Gastrocnemius medialis (tissue), 4 donors: Measurements from ENCODE around the gene MYO15A. TPM values are rescaled to one million over a fixed set of nuclear protein-coding genes. Genes with fewer than 3 reads are reported as not detected.

Source experiments
- ATAC-seq, 2 donors: fragments of 150-250 bp; one replicate each; pipeline ENCODE4 v1.9.1; 2016
- DNase-seq, 2 donors: peaks; one replicate each; pipeline ENCODE4 v3.0.0-alpha.2; 2019
- H3K27ac ChIP-seq, 4 donors: fragments of 200-600 bp; sonication (generic); 1 replicate in 1 of 4; 2 replicates in 3 of 4; pipeline ENCODE4 v1.5.1; 2016 to 2018; ENCODE audit warnings: mild to moderate bottlenecking in 2 of 4, moderate library complexity in 1 of 4
- H3K27me3 ChIP-seq, 3 donors: fragments of 200-600 bp; sonication (generic) in 2 of 3; 1 replicate in 1 of 3; 2 replicates in 2 of 3; pipeline versions ENCODE4 v1.5.1 to v1.6.0; 2016 to 2019; ENCODE audit warnings: mild to moderate bottlenecking in 1 of 3, moderate library complexity in 1 of 3
- H3K36me3 ChIP-seq, 2 donors: fragments of 200-600 bp; sonication (generic) in 1 of 2; one replicate each; pipeline ENCODE4 v1.5.1; 2017 to 2018
- H3K4me1 ChIP-seq, 2 donors: fragments of 200-600 bp; sonication (generic) in 1 of 2; one replicate each; pipeline ENCODE4 v1.5.1; 2016 to 2017; ENCODE audit warnings: mild to moderate bottlenecking in 2 of 2
- H3K4me3 ChIP-seq, 4 donors: fragments of 200-600 bp; sonication (generic) in 3 of 4; 1 replicate in 1 of 4; 2 replicates in 3 of 4; pipeline ENCODE4 v1.5.1; 2016 to 2019; ENCODE audit warnings: mild to moderate bottlenecking in 2 of 4
- H3K9me3 ChIP-seq, 3 donors: fragments of 200-600 bp; sonication (generic) in 2 of 3; 1 replicate in 1 of 3; 2 replicates in 2 of 3; pipeline ENCODE4 v1.5.1; 2016 to 2019
- CTCF ChIP-seq, 5 experiments: fragments of 450-650 bp in 3 of 5; fragments of 200-600 bp in 2 of 5; sonication (generic) in 2 of 5; IDR thresholded peaks in 4 of 5; conservative IDR thresholded peaks in 1 of 5; 1 replicate in 4 of 5; 2 replicates in 1 of 5; pipeline ENCODE4 v1.5.1; 2016 to 2019; ENCODE audit warnings: antibody characterized with exemption in 5 of 5, mild to moderate bottlenecking in 3 of 5, moderate library complexity in 3 of 5
- POLR2A ChIP-seq, 2 donors: fragments of 450-650 bp; IDR thresholded peaks; one replicate each; pipeline ENCODE4 v1.6.1; 2017; ENCODE audit warnings: antibody characterized with exemption in 2 of 2, mild to moderate bottlenecking in 2 of 2, moderate library complexity in 2 of 2
- in situ Hi-C, 4 donors: fragments of 200-750 bp; cut with MboI; loops; one replicate each; pipeline versions ENCODE4 v1.15.0 to v1.8.0; 2017; ENCODE audit warnings: low sequenced_read_pairs in 4 of 4
- intact Hi-C: fragments of 100-400 bp; cut with DNase I; formaldehyde crosslinking; loops from one replicate; pipeline ENCODE4 v1.15.1; 2023; ENCODE audit warnings: low total_unique reads
- total RNA-seq, 4 donors: library from RNA; depleted of rRNA; stranded (reverse); fragments of >200 nt; gene quantifications; one replicate each; pipeline versions ENCODE4 v1.1.0 to v1.2.3, GENCODE V29; 2016

Gene MYO15A
- total RNA-seq, 4 donors from 2014 or later = 0.04 to 0.70 (median 0.31) TPM; not detected in 1

- Histone ChIP-seq H3K4me1 (peaks cover 78 to 81% of the 10 kb centered on the region in 2 donors), H3K27ac (peak overlapping the region; percentile 89 to 97 (median 95)), H3K36me3 (no peaks in the 10 kb centered on the region), H3K4me3 (peak overlapping the region; percentile 74 to 100 (median 88)), H3K9me3 (no peaks in the 10 kb centered on the region), H3K27me3 (no peaks in the 10 kb centered on the region)
- intact Hi-C loops = loop anchor here (10.0 kb wide), 1 partner anchor 343 kb away; no protein-coding TSS in a partner anchor
- ATAC-seq (no peak), DNase-seq (no peak)
- no peak for TF ChIP-seq CTCF (IDR thresholded peaks at IDR 0.05 in 4 of 5, conservative IDR thresholded peaks at IDR 0.05 in 1 of 5)
- no peak for TF ChIP-seq POLR2A (IDR thresholded peaks at IDR 0.05)
- in situ Hi-C loops = no loop called here
Observed at GRCh38 chr17:18187821-18188761, 79.5 kb downstream of the MYO15A start.

GRCh38 chr17:18190628-18191235 is 82.2 kb downstream of the MYO15A start:
- H3K27me3 ChIP-seq = no peaks in the 10 kb centered on the region
- peaks cover 78 to 98% of the 10 kb centered on the region in 2 donors for H3K4me1 ChIP-seq
- intact Hi-C loops (no loop called here), in situ Hi-C loops (no loop called here)
- peaks cover 0 to 8% of the 10 kb centered on the region in 2 donors for H3K36me3 ChIP-seq
- ATAC-seq (no peak), DNase-seq (no peak)
- TF ChIP-seq CTCF (IDR thresholded peaks at IDR 0.05 in 4 of 5, conservative IDR thresholded peaks at IDR 0.05 in 1 of 5) (no peak), POLR2A (IDR thresholded peaks at IDR 0.05) (no peak)
- peak overlapping the region; percentile 59 to 97 (median 92) for H3K27ac ChIP-seq
- peak overlapping the region in 3 of 4 donors; percentile 4 to 9 (median 8) for H3K4me3 ChIP-seq
- H3K9me3 ChIP-seq = no peaks in the 10 kb centered on the region

GRCh38 chr17:18191236-18191667 is 82.7 kb downstream of the MYO15A start:
- Histone ChIP-seq H3K27ac (peak overlapping the region; percentile 59 to 97 (median 92)), H3K4me3 (peak overlapping the region in 2 of 4 donors; percentile 4 to 8), H3K4me1 (peaks cover 72 to 97% of the 10 kb centered on the region in 2 donors), H3K27me3 (no peaks in the 10 kb centered on the region), H3K9me3 (no peaks in the 10 kb centered on the region), H3K36me3 (peaks cover 0 to 13% of the 10 kb centered on the region in 2 donors)
- no peak for DNase-seq
- no peak for TF ChIP-seq CTCF (IDR thresholded peaks at IDR 0.05 in 4 of 5, conservative IDR thresholded peaks at IDR 0.05 in 1 of 5)
- no peak for TF ChIP-seq POLR2A (IDR thresholded peaks at IDR 0.05)
- ATAC-seq = peak in 1 of 2 donors; percentile 9
- intact Hi-C loops (no loop called here), in situ Hi-C loops (no loop called here)

GRCh38 chr17:18191967-18192366 is 83.4 kb downstream of the MYO15A start:
- no peak overlapping the region for H3K4me3 ChIP-seq
- ATAC-seq (no peak), DNase-seq (no peak)
- intact Hi-C loops (no loop called here), in situ Hi-C loops (no loop called here)
- peaks cover 67 to 97% of the 10 kb centered on the region in 2 donors for H3K4me1 ChIP-seq
- no peaks in the 10 kb centered on the region for H3K27me3 ChIP-seq
- no peaks in the 10 kb centered on the region for H3K9me3 ChIP-seq
- TF ChIP-seq POLR2A (IDR thresholded peaks at IDR 0.05) (no peak), CTCF (IDR thresholded peaks at IDR 0.05 in 4 of 5, conservative IDR thresholded peaks at IDR 0.05 in 1 of 5) (peak in 1 of 5 experiments; percentile 33)
- peak overlapping the region; percentile 59 to 97 (median 92) for H3K27ac ChIP-seq
- peaks cover 0 to 20% of the 10 kb centered on the region in 2 donors for H3K36me3 ChIP-seq
